Stimulated activated CD4-positive, alpha-beta T cell treated with anti-CD3 and anti-CD28 coated beads, Interleukin-4, amount 100 ng/mL, for 24 hours (primary cell): ENCODE data around the gene EPHA6.
"Not testable (repeated sequence)": the region's sequence is repeated elsewhere in the genome, so short reads cannot be mapped to it uniquely, and the experiment has no call there.

ENCODE experiments used
- DNase-seq: peaks from one replicate; pipeline ENCODE4 v3.0.0-alpha.2; 2020

EPHA6 gene

GRCh38 chr3:97197083-97197482, 382.7 kb downstream of the EPHA6 start:
- DNase-seq = no peak

DNA sequence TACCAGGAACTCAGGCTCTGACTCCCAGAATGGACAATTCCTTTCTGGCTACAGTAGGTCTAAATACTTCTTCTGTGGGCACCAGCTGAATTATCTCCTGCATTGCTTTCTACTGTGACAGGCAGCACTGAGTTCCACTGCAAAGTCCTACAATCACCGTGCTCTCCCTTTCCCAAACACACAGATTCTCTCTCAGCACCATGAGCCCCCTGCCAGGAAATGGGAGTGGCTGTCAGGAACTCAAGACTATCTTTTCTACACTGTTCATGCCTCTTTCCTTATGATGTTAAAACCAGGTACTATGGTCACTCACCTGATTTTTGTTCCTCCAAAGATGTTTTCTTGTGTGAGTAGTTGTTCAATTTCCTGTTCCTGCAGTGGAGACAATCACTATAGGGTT, 383.4 kb downstream of the EPHA6 start:
- DNase-seq = no peak

DNA sequence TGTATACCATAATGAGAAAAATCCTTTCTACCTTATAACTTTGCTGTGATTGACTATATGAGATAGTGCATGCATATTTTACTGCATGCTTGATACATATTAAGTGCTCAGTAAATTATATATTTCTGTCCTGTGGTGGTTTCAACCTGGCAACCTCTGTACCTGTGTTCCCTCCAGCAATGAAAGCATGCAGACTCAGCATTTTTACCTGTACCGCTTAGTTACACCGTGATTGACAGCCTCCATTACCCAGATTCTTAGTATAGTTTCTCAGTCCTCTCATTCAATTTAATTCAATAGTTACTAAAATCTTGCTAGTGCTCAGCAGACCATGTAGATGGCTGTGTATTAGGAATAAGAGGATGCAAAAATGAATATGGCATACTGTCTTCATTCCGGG, 386.0 kb downstream of the EPHA6 start:
- no peak for DNase-seq

- DNase-seq = no peak
Observed at GRCh38 chr3:97201814-97202213, 387.4 kb downstream of the EPHA6 start.

DNA sequence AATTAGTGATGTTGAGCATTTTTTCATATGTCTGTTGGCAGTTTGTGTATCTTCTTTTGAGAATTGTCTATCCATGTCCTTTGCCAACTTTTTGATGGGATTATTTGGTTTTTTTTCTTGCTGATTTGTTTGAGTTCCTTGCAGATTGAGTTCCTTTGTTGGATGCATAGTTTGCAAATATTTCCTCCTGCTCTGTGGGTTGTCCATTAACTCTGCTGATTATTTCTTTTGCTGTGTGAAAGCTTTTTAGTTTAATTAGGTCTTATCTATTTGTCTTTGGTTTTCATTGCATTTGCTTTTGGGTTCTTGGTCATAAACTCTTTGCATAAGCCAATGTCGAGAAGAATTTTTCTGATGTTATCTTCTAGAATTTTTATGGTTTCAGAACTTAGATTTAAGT, 414.6 kb downstream of the EPHA6 start:
- DNase-seq = no peak

DNA sequence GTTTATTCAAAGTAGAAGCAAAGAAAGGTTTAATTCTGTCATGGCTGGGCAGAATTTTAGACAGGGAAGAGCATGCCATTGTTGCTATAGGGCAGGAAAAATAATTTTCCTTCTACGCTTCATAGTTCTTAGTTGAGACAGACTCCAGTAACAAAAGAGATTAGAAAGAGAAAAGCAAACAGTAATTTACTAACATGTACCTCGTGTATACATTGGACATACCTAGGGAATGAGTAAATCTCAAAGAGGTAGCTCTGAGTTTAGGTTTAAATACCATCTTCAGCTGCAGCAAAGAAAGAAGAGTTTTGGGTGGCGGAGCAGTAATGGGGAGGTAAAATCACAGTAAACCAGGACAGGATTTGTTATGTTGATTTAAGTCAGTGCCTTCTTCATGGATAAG, 416.1 kb downstream of the EPHA6 start:
- no peak for DNase-seq

DNA sequence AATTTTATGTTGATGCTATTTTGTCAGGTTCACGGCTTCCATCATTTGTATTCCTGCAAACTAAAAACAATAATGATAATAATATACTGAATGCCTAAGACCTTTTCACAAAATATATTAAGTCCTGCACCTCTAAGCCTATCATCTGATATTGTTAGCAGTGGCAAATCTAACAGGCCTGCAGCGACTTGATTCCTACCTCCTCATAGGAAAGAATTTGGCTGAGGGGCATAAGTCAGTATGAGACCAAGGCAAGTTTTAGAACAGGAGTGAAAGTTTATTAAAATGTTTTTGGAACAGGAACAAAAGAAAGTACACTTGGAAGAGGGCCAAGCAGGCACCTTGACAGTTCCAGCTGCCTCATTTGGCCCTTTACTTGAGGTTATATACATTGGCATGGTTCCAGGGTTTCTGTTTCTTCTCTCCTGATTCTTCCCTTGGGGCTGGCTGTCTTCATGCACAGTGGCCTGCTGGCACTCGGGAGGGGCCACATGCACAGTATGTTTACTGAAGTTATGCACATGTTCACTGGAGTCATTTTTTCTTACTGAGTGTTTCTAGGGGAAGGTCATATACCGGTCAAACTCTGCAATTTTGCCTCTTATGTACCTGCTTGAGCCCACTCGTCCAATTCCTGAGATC, 418.1 kb downstream of the EPHA6 start:
- DNase-seq = no peak

- no peak for DNase-seq
Observed at GRCh38 chr3:97235179-97235578, 420.8 kb downstream of the EPHA6 start.

- no peak for DNase-seq
Observed at GRCh38 chr3:97235611-97236315, 421.4 kb downstream of the EPHA6 start.

- no peak for DNase-seq
Observed at GRCh38 chr3:97241417-97241816, 427.0 kb downstream of the EPHA6 start.

DNA sequence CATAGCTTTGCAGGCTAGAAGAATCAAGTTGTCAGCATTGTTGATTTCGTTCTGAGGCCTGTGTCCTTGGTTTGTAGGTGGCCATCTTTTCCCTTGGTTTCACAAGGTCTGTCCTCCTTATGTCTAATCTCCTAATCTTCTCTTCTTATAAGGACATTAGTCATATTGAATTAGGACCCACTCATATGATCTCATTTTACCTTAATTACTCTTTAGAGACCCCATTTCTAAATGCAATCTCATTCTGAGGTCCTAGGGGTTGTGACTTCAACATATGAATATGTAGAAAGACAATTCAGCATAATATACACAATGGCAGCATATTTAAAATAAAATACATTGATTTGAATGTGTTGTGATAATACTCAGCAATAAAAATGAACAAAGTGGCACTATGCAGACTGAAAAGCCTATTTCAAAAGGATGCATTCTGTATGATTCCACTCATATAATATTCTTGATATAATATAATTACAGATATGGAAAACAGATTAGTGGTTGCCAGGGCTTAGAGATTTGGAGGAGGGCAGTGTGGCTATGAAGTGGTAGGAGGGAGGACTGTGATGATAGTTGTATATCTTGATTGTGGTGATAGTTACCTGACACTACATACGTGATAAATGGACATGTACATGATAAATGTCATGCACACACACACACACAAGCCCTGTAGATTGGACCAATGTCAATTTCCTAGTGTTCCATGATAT, 431.0 kb downstream of the EPHA6 start:
- no peak for DNase-seq

GRCh38 chr3:97256060-97256459, 441.7 kb downstream of the EPHA6 start:
- DNase-seq = no peak

DNA sequence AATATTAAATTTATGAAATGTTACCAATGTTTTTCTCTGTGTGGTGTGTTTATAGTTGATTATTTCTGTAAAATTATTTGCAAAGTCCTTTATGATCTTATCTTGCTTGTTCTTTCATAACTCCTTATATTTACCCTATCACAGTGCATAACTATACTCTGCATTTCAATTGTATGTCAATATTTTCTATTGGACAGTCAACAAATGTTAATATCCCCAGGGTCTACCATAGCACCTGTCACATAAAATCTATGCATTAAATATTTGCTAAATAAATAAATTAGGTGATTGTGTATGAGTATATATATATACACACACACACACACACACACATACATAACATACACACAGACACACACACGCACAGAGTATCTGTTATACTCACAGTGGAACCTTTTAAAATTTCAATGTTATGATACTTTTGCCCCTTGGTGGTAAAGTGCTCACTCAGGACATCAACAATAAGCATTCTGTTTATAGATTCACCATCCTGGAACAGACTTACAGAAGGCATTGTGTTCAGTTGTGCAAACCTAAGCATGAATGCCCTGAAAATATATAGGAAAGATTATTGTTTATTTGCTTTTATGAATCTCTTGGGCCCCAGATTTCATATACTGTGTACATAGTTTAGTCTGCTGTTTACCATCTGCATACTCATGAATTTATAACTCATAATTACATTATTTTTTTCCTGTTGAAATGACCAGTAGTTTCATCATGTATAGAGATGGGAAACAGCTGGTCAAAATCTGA, 443.7 kb downstream of the EPHA6 start:
- DNase-seq = no peak

DNA sequence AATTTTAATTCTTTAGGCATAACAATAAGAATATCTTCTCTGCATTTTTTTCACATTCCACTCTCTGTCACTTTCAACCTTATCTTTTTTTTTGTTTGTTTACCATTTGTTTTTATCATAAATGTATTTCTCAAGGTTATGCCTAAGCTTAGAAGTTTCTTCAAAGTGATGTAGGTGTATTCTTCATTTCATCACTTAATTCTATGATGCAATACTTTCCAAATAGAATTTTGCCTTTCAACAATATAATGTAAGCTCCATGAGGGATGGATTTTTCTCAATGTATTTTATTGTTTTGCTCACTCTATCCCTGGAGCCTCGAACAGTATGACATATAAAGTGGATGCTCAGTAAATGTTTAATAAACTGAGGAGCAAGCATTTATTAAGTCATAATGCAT, 444.9 kb downstream of the EPHA6 start:
- DNase-seq = no peak

GRCh38 chr3:97264180-97264579, 449.8 kb downstream of the EPHA6 start:
- DNase-seq = no peak

GRCh38 chr3:97265237-97266005, 451.0 kb downstream of the EPHA6 start:
- DNase-seq = no peak

DNA sequence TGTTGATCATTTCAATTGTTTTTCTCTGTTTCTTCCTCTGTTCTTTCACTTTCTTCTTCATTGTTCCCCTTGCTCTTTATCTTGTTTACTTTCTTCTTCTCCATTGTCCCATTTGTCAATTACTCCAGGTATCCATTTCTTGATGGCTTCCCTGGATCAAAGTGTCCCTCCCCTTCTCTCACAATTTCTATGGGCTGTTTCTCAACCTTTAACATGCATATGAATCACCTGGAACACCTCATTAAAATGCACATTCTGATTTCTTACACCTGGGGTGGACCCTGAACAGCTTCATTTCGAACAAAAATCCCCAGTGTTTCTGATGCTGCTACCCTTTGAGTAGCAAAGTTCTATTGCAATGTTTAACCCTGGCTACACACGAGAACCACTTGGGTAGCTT, 454.8 kb downstream of the EPHA6 start:
- no peak for DNase-seq

GRCh38 chr3:97276879-97277550, 462.6 kb downstream of the EPHA6 start:
- DNase-seq = not testable (repeated sequence)

DNA sequence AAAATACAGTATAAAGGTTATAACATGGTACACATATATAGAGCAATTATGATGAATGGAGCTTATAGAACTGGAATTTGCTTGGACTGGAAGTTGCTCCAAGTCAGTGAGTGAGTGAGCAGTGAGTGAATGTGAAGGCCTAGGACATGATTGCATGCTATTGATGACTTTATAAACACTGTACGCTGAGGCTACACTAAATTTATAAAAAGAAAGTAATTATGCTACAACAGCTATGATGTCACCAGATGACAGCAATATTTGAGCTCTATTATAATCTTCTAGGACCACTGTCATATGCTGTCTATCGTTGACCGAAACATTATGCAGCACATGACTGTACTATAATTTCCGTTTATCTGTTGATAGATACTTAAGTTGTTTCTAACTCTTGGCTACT, 463.3 kb downstream of the EPHA6 start:
- no peak for DNase-seq

DNA sequence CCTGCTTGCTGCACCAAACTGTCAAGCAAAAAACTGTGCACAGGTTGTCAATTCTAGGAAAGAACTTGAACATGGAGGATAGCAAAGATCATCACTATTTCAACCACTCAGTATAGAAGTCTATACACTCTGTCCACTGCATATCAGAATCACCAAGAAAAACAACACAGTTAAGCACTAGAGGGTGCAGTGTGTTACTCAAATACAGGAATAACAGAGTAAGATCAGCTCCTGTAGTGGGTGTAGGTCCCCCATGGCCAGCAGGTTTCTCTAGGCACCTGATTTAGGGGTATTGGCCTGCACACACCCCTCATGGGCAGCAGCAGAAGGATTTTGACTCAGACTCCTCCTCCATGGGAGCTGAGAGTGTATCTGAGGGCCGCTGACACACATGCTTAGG, 464.1 kb downstream of the EPHA6 start:
- no peak for DNase-seq

DNA sequence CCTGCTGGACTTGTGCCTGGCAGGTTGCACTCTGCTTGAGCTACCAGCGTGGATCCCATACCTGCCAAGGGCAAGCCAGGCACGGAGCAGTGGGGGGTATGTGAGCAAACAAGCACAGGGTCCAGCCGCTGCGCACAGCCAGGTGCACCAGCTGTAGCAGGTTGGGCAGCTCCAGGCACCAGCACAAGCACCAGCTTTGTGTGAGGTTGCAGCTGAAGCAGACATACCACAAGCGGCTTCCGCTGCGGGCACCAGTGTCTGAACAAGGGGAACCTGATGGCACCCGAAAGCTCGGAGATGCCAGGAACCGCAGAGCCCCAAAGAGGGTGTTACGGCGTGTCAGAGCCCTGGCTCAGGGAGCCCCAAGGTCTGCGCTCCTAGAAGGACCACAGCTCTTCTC, 477.5 kb downstream of the EPHA6 start:
- DNase-seq = no peak

DNA sequence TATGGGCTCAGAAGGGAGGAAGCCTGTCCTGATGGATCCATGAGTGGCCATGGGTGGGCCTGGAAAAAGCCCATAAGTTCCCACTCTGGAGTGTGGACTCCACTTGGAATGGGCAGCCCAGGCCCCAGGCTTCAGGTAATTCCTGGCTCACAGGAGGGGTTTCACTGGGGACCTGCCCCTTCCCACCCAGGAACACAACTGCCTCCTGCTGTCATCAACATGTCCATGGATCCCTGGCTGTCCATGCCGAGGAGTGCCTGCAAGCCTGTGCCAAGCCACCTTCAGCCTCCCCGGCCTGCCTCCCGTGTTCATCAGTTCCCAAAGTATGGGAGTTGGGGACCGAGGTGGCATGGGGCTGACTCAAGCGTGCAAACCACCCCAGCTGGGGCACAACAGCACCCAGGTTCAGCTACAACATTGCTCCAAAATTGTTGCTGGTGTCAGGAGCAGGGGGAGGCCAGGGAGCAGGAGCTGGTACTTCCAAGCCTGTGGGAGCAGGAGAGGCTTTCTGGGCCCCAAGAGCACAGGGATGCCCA, 479.3 kb downstream of the EPHA6 start:
- DNase-seq = no peak
